ENCODE data around the gene LRFN4. TPM values are rescaled to one million over a fixed set of nuclear protein-coding genes. Genes with fewer than 3 reads are reported as not detected.

The LRFN4 gene
- total RNA-seq, 1 experiment from 2014 or later = 56.7 TPM

DNA sequence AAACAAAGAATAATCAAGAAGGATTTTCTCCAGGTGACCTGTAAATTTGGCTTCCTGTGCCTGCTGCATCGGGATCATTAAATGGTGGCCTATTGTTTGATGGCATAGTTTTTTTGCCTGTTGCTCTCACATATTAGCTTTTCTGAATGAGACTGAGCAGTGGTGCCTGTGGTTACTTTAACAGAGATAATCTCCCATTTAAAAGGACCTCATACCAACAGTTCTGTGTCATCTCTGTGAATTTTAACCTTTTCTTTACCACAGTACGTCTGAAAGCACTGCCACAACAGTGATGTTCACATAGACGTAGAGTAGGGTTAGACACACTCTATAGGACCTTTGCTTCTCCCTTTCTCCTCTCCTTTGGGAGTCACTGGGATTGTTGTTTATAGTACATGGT is 36.5 kb upstream of the LRFN4 start:
- Histone ChIP-seq H3K9me3 (ENCODE audit: control insufficient read depth, insufficient read depth, low read depth, low read length) (no peaks in the 10 kb centered on the region), H3K36me3 (ENCODE audit: control insufficient read depth, insufficient read depth, low read length) (no peaks in the 10 kb centered on the region), H3K4me3 (ENCODE audit: low read depth in 2 of 2, low read length in 2 of 2) (no peak overlapping the region), H3K4me1 (ENCODE audit: control insufficient read depth, insufficient read depth, low read length) (no peaks in the 10 kb centered on the region), H3K27me3 (ENCODE audit: control insufficient read depth, insufficient read depth, low read length) (no peaks in the 10 kb centered on the region), H3K27ac (ENCODE audit: low read length) (no peak overlapping the region)
- intact Hi-C loops (cut with micrococcal nuclease; ENCODE audit: unreplicated experiment) (no loop called here), in situ Hi-C loops (cut with HindIII; ENCODE audit: low pct_unique_long_range_greater_than_20kb, low sequenced_read_pairs) (no loop called here)
- ATAC-seq (no peak), DNase-seq (ENCODE audit: low read depth, low spot score) (no peak)
- ChIA-PET POLR2A (interaction anchor here (0.6 kb wide), 1 partner anchor 21 kb away, joined by 3 read pairs; no protein-coding TSS in a partner anchor), CTCF (no interaction called here)
- no TSS peak for BruUV-seq (replicated peaks)
- no peak for TF ChIP-seq TCF7L2 (IDR thresholded peaks at IDR 0.05; ENCODE audit: low read depth, low read length)
- TF ChIP-seq SIN3A (IDR thresholded peaks at IDR 0.05; ENCODE audit: borderline replicate concordance, insufficient read depth, low read depth, low read length) = no peak
- TF ChIP-seq, protein P1, sequence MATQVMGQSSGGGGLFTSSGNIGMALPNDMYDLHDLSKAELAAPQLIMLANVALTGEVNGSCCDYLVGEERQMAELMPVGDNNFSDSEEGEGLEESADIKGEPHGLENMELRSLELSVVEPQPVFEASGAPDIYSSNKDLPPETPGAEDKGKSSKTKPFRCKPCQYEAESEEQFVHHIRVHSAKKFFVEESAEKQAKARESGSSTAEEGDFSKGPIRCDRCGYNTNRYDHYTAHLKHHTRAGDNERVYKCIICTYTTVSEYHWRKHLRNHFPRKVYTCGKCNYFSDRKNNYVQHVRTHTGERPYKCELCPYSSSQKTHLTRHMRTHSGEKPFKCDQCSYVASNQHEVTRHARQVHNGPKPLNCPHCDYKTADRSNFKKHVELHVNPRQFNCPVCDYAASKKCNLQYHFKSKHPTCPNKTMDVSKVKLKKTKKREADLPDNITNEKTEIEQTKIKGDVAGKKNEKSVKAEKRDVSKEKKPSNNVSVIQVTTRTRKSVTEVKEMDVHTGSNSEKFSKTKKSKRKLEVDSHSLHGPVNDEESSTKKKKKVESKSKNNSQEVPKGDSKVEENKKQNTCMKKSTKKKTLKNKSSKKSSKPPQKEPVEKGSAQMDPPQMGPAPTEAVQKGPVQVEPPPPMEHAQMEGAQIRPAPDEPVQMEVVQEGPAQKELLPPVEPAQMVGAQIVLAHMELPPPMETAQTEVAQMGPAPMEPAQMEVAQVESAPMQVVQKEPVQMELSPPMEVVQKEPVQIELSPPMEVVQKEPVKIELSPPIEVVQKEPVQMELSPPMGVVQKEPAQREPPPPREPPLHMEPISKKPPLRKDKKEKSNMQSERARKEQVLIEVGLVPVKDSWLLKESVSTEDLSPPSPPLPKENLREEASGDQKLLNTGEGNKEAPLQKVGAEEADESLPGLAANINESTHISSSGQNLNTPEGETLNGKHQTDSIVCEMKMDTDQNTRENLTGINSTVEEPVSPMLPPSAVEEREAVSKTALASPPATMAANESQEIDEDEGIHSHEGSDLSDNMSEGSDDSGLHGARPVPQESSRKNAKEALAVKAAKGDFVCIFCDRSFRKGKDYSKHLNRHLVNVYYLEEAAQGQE (IDR thresholded peaks at IDR 0.05; ENCODE audit: insufficient read depth in 1 of 2, low read depth in 2 of 2, low read length in 1 of 2) = no peak
- no peak for TF ChIP-seq POLR2AphosphoS5 (IDR thresholded peaks at IDR 0.05; ENCODE audit: low read depth, low read length)
- no peak for TF ChIP-seq CTCF (IDR thresholded peaks at IDR 0.05)

DNA sequence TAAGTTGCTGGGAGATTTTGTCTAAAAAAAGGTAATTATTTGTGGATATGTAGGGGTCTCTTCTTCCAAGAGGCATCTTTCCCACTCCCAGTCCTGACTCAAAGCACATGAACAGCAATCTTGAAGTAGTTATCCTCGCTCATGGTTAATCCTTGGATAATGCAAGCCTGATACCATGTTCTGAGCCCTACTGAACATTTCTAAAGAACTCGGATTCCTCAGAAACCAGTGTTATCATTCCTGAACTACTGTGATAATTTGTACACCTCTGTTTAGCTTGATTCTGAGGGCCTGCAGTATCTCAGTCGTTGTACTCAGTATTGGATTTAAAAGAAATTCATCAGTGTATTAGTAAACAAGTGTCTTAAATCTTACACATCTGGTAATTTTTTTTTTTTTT is 36.0 kb upstream of the LRFN4 start:
- ATAC-seq = no peak
- Histone ChIP-seq H3K27ac (ENCODE audit: low read length) (no peak overlapping the region), H3K36me3 (ENCODE audit: control insufficient read depth, insufficient read depth, low read length) (no peaks in the 10 kb centered on the region), H3K4me1 (ENCODE audit: control insufficient read depth, insufficient read depth, low read length) (no peaks in the 10 kb centered on the region), H3K27me3 (ENCODE audit: control insufficient read depth, insufficient read depth, low read length) (no peaks in the 10 kb centered on the region), H3K9me3 (ENCODE audit: control insufficient read depth, insufficient read depth, low read depth, low read length) (no peaks in the 10 kb centered on the region), H3K4me3 (ENCODE audit: low read depth in 2 of 2, low read length in 2 of 2) (no peak overlapping the region)
- in situ Hi-C loops (cut with HindIII; ENCODE audit: low pct_unique_long_range_greater_than_20kb, low sequenced_read_pairs) (no loop called here), intact Hi-C loops (cut with micrococcal nuclease; ENCODE audit: unreplicated experiment) (no loop called here)
- POLR2A ChIA-PET = interaction anchor here (0.6 kb wide), 1 partner anchor 21 kb away, joined by 3 read pairs; no protein-coding TSS in a partner anchor
- DNase-seq (ENCODE audit: low read depth, low spot score) = no peak
- CTCF ChIA-PET = no interaction called here
- no TSS peak for BruUV-seq (replicated peaks)
- TF ChIP-seq SIN3A (IDR thresholded peaks at IDR 0.05; ENCODE audit: borderline replicate concordance, insufficient read depth, low read depth, low read length) = no peak
- TF ChIP-seq POLR2AphosphoS5 (IDR thresholded peaks at IDR 0.05; ENCODE audit: low read depth, low read length) = no peak
- TF ChIP-seq, protein P1 (IDR thresholded peaks at IDR 0.05; ENCODE audit: insufficient read depth in 1 of 2, low read depth in 2 of 2, low read length in 1 of 2) = no peak
- TF ChIP-seq CTCF (IDR thresholded peaks at IDR 0.05) = no peak
- TF ChIP-seq TCF7L2 (IDR thresholded peaks at IDR 0.05; ENCODE audit: low read depth, low read length) = no peak
